Immature natural killer cell (primary cell): Measurements from ENCODE around the gene DHX9. TPM values are rescaled to one million over a fixed set of nuclear protein-coding genes. Genes with fewer than 3 reads are reported as not detected.
A peak's percentile ranks its signal among the peaks of the same experiment; 100 is the strongest.

Experiments
- DNase-seq, 3 donors: peaks; one replicate each; pipeline ENCODE4 v3.0.0; 2022; ENCODE audit warnings: mixed read lengths in 1 of 3
- H3K27ac Mint-ChIP-seq, 6 donors: one replicate each; pipeline ENCODE4 v1.8.0; 2020; ENCODE audit warnings: mixed read lengths in 6 of 6, mild to moderate bottlenecking in 5 of 6, inconsistent platforms in 4 of 6, moderate library complexity in 3 of 6
- H3K27me3 Mint-ChIP-seq, 3 donors: one replicate each; pipeline ENCODE4 v1.8.0; 2020 to 2021; ENCODE audit warnings: low read depth in 3 of 3, mild to moderate bottlenecking in 3 of 3, mixed read lengths in 3 of 3, moderate library complexity in 3 of 3, inconsistent platforms in 1 of 3
- H3K36me3 Mint-ChIP-seq, 3 donors: one replicate each; pipeline ENCODE4 v1.8.0; 2020; ENCODE audit warnings: mixed read lengths in 3 of 3, inconsistent platforms in 2 of 3, mild to moderate bottlenecking in 2 of 3
- H3K4me1 Mint-ChIP-seq, 2 donors: one replicate each; pipeline ENCODE4 v1.8.0; 2020; ENCODE audit warnings: inconsistent platforms in 2 of 2, mild to moderate bottlenecking in 2 of 2, mixed read lengths in 2 of 2, moderate library complexity in 1 of 2
- H3K4me3 Mint-ChIP-seq, 5 donors: one replicate each; pipeline ENCODE4 v1.8.0; 2020; ENCODE audit warnings: mild to moderate bottlenecking in 5 of 5, mixed read lengths in 5 of 5, inconsistent platforms in 3 of 5, moderate library complexity in 3 of 5
- H3K9me3 Mint-ChIP-seq, 6 donors: one replicate each; pipeline ENCODE4 v1.8.0; 2020; ENCODE audit warnings: mild to moderate bottlenecking in 6 of 6, mixed read lengths in 6 of 6, inconsistent platforms in 4 of 6, moderate library complexity in 3 of 6
- polyA plus RNA-seq, 3 donors: library from polyadenylated mRNA; unstranded; fragments of 300-500 nt; fragmentation: Illumina TruSeq; gene quantifications; one replicate each; pipeline ENCODE4 v1.2.3, GENCODE V29; 2021

Gene DHX9
- polyA plus RNA-seq, 3 donors from 2014 or later = 71.0 to 102 (median 96.5) TPM

- Mint-ChIP-seq H3K9me3 (no peaks in the 10 kb centered on the region), H3K4me1 (peaks cover 21 to 59% of the 10 kb centered on the region in 2 donors), H3K4me3 (peak overlapping the region in 1 of 5 donors; percentile 39), H3K27ac (no peak overlapping the region), H3K27me3 (peaks cover 0 to 2% (median 0%) of the 10 kb centered on the region in 3 donors), H3K36me3 (peaks cover 16 to 60% (median 34%) of the 10 kb centered on the region in 3 donors)
- no peak for DNase-seq
These were observed 11.2 kb downstream of the DHX9 start for GRCh38 chr1:182850319-182850718.

- peaks cover 18 to 46% of the 10 kb centered on the region in 2 donors for H3K4me1 Mint-ChIP-seq
- H3K27me3 Mint-ChIP-seq = peaks cover 0 to 2% (median 0%) of the 10 kb centered on the region in 3 donors
- H3K4me3 Mint-ChIP-seq = no peak overlapping the region
- H3K9me3 Mint-ChIP-seq = no peaks in the 10 kb centered on the region
- no peak for DNase-seq
- peak overlapping the region in 1 of 6 donors; percentile 32 for H3K27ac Mint-ChIP-seq
- peaks cover 16 to 66% (median 34%) of the 10 kb centered on the region in 3 donors for H3K36me3 Mint-ChIP-seq
These were observed 12.7 kb downstream of the DHX9 start for GRCh38 chr1:182851825-182852224.

GRCh38 chr1:182855911-182856310 is 16.8 kb downstream of the DHX9 start:
- no peak for DNase-seq
- no peak overlapping the region for H3K4me3 Mint-ChIP-seq
- peaks cover 15 to 74% (median 37%) of the 10 kb centered on the region in 3 donors for H3K36me3 Mint-ChIP-seq
- H3K4me1 Mint-ChIP-seq = peaks cover 3 to 5% of the 10 kb centered on the region in 2 donors
- no peak overlapping the region for H3K27ac Mint-ChIP-seq
- H3K9me3 Mint-ChIP-seq = no peaks in the 10 kb centered on the region
- no peaks in the 10 kb centered on the region for H3K27me3 Mint-ChIP-seq

- H3K27me3 Mint-ChIP-seq = no peaks in the 10 kb centered on the region
- no peak for DNase-seq
- no peak overlapping the region for H3K27ac Mint-ChIP-seq
- no peaks in the 10 kb centered on the region for H3K9me3 Mint-ChIP-seq
- peaks cover 20 to 79% (median 35%) of the 10 kb centered on the region in 3 donors for H3K36me3 Mint-ChIP-seq
- peaks cover 1 to 5% of the 10 kb centered on the region in 2 donors for H3K4me1 Mint-ChIP-seq
- H3K4me3 Mint-ChIP-seq = no peak overlapping the region
These were observed 18.1 kb downstream of the DHX9 start for GRCh38 chr1:182857212-182857611.

GRCh38 chr1:182860658-182861057 is 21.5 kb downstream of the DHX9 start:
- Mint-ChIP-seq H3K9me3 (no peaks in the 10 kb centered on the region), H3K36me3 (peaks cover 18 to 80% (median 41%) of the 10 kb centered on the region in 3 donors), H3K27me3 (peaks cover 0 to 3% (median 0%) of the 10 kb centered on the region in 3 donors), H3K4me1 (peaks cover 1 to 5% of the 10 kb centered on the region in 2 donors), H3K4me3 (no peak overlapping the region), H3K27ac (no peak overlapping the region)
- no peak for DNase-seq

- Mint-ChIP-seq H3K27ac (peak overlapping the region in 1 of 6 donors; percentile 2), H3K27me3 (peaks cover 0 to 3% (median 0%) of the 10 kb centered on the region in 3 donors)
These were observed 22.8 kb downstream of the DHX9 start for GRCh38 chr1:182861994-182862393.

GRCh38 chr1:182862827-182863226 is 23.7 kb downstream of the DHX9 start:
- peaks cover 0 to 5% (median 0%) of the 10 kb centered on the region in 3 donors for H3K27me3 Mint-ChIP-seq
- H3K27ac Mint-ChIP-seq = no peak overlapping the region
- H3K9me3 Mint-ChIP-seq = no peaks in the 10 kb centered on the region
- no peak overlapping the region for H3K4me3 Mint-ChIP-seq
- peaks cover 25 to 87% (median 39%) of the 10 kb centered on the region in 3 donors for H3K36me3 Mint-ChIP-seq
- H3K4me1 Mint-ChIP-seq = peaks cover 1 to 5% of the 10 kb centered on the region in 2 donors
- no peak for DNase-seq

More at GRCh38 chr1:182861994-182862393, 22.8 kb downstream of the DHX9 start:
- DNase-seq = no peak
- no peaks in the 10 kb centered on the region for H3K9me3 Mint-ChIP-seq
- no peak overlapping the region for H3K4me3 Mint-ChIP-seq
- peaks cover 1 to 5% of the 10 kb centered on the region in 2 donors for H3K4me1 Mint-ChIP-seq
- H3K36me3 Mint-ChIP-seq = peaks cover 25 to 84% (median 40%) of the 10 kb centered on the region in 3 donors

- no peak overlapping the region for H3K4me3 Mint-ChIP-seq
- peaks cover 24 to 79% (median 33%) of the 10 kb centered on the region in 3 donors for H3K36me3 Mint-ChIP-seq
- H3K9me3 Mint-ChIP-seq = no peaks in the 10 kb centered on the region
- DNase-seq = no peak
- peaks cover 0 to 5% (median 0%) of the 10 kb centered on the region in 3 donors for H3K27me3 Mint-ChIP-seq
- peaks cover 1 to 5% of the 10 kb centered on the region in 2 donors for H3K4me1 Mint-ChIP-seq
- no peak overlapping the region for H3K27ac Mint-ChIP-seq
These were observed 24.8 kb downstream of the DHX9 start for GRCh38 chr1:182863940-182864339.

- Mint-ChIP-seq H3K9me3 (no peaks in the 10 kb centered on the region), H3K4me3 (no peak overlapping the region), H3K36me3 (peaks cover 14 to 69% (median 39%) of the 10 kb centered on the region in 3 donors), H3K27ac (peak overlapping the region in 2 of 6 donors; percentile 21 to 69), H3K4me1 (peaks cover 2 to 5% of the 10 kb centered on the region in 2 donors), H3K27me3 (peaks cover 0 to 5% (median 2%) of the 10 kb centered on the region in 3 donors)
- no peak for DNase-seq
These were observed 28.7 kb downstream of the DHX9 start for GRCh38 chr1:182867861-182868260.

GRCh38 chr1:182869241-182869666 is 30.1 kb downstream of the DHX9 start:
- peaks cover 0 to 3% (median 2%) of the 10 kb centered on the region in 3 donors for H3K27me3 Mint-ChIP-seq
- peaks cover 2 to 5% of the 10 kb centered on the region in 2 donors for H3K4me1 Mint-ChIP-seq
- no peak overlapping the region for H3K4me3 Mint-ChIP-seq
- peak in 2 of 3 donors; percentile 4 to 13 for DNase-seq
- H3K9me3 Mint-ChIP-seq = no peaks in the 10 kb centered on the region
- peaks cover 14 to 75% (median 47%) of the 10 kb centered on the region in 3 donors for H3K36me3 Mint-ChIP-seq
- H3K27ac Mint-ChIP-seq = no peak overlapping the region

- Mint-ChIP-seq H3K27me3 (peaks cover 0 to 2% (median 0%) of the 10 kb centered on the region in 3 donors), H3K36me3 (peaks cover 22 to 66% (median 59%) of the 10 kb centered on the region in 3 donors), H3K27ac (peak overlapping the region in 2 of 6 donors; percentile 55 to 74), H3K4me1 (peaks cover 2 to 5% of the 10 kb centered on the region in 2 donors), H3K4me3 (no peak overlapping the region), H3K9me3 (no peaks in the 10 kb centered on the region)
- DNase-seq = no peak
These were observed 33.7 kb downstream of the DHX9 start for GRCh38 chr1:182872881-182873280.

GRCh38 chr1:182875889-182876288 is 36.7 kb downstream of the DHX9 start:
- no peak overlapping the region for H3K4me3 Mint-ChIP-seq
- no peaks in the 10 kb centered on the region for H3K9me3 Mint-ChIP-seq
- peaks cover 2 to 5% of the 10 kb centered on the region in 2 donors for H3K4me1 Mint-ChIP-seq
- H3K27ac Mint-ChIP-seq = no peak overlapping the region
- peaks cover 0 to 2% (median 2%) of the 10 kb centered on the region in 3 donors for H3K27me3 Mint-ChIP-seq
- DNase-seq = no peak
- H3K36me3 Mint-ChIP-seq = peaks cover 35 to 80% (median 74%) of the 10 kb centered on the region in 3 donors

- no peaks in the 10 kb centered on the region for H3K9me3 Mint-ChIP-seq
- H3K4me3 Mint-ChIP-seq = no peak overlapping the region
- peaks cover 0 to under 1% of the 10 kb centered on the region in 2 donors for H3K4me1 Mint-ChIP-seq
- peaks cover 40 to 81% (median 73%) of the 10 kb centered on the region in 3 donors for H3K36me3 Mint-ChIP-seq
- no peak overlapping the region for H3K27ac Mint-ChIP-seq
- DNase-seq = no peak
- H3K27me3 Mint-ChIP-seq = peaks cover 0 to 4% (median 0%) of the 10 kb centered on the region in 3 donors
These were observed 38.2 kb downstream of the DHX9 start for GRCh38 chr1:182877331-182877730.

- DNase-seq = no peak
- Mint-ChIP-seq H3K36me3 (peaks cover 41 to 81% (median 73%) of the 10 kb centered on the region in 3 donors), H3K4me3 (no peak overlapping the region), H3K9me3 (no peaks in the 10 kb centered on the region), H3K27ac (no peak overlapping the region), H3K27me3 (peaks cover 0 to 4% (median 0%) of the 10 kb centered on the region in 3 donors), H3K4me1 (no peaks in the 10 kb centered on the region)
These were observed 38.7 kb downstream of the DHX9 start for GRCh38 chr1:182877842-182878241.
